ENCODE results near the gene GBE1. TPM values are rescaled to one million over a fixed set of nuclear protein-coding genes. Genes with fewer than 3 reads are reported as not detected.

Gene GBE1
- total RNA-seq, 4 donors from 2014 or later: 22.2 to 27.8 (median 25.3) TPM

- Histone ChIP-seq H3K27me3 (no peaks in the 10 kb centered on the region), H3K9me3 (peaks cover 0 to 9% (median 3%) of the 10 kb centered on the region in 4 donors), H3K27ac (replicated peaks in 1 of 4) (no peak overlapping the region), H3K4me1 (no peaks in the 10 kb centered on the region), H3K36me3 (peaks cover 0 to 24% (median 12%) of the 10 kb centered on the region in 4 donors), H3K4me3 (no peak overlapping the region)
- DNase-seq (ENCODE audit: extremely low spot score): no peak
- WGBS: 74% methylated on average over 5 of the region's 5 CpGs
- intact Hi-C loops (cut with DNase I): no loop called here
- TF ChIP-seq POLR2A (IDR thresholded peaks at IDR 0.05; ENCODE audit: low read depth) (no peak), EP300 (IDR thresholded peaks at IDR 0.05) (no peak), CTCF (IDR thresholded peaks at IDR 0.05) (no peak), POLR2AphosphoS5 (IDR thresholded peaks at IDR 0.05) (no peak)
These were observed 193.1 kb downstream of the GBE1 start for GRCh38 chr3:81568378-81568777.

- H3K27me3 ChIP-seq: no peaks in the 10 kb centered on the region
- TF ChIP-seq EP300 (IDR thresholded peaks at IDR 0.05) (no peak), POLR2AphosphoS5 (IDR thresholded peaks at IDR 0.05) (no peak), POLR2A (IDR thresholded peaks at IDR 0.05; ENCODE audit: low read depth) (no peak), CTCF (IDR thresholded peaks at IDR 0.05) (no peak)
- H3K4me1 ChIP-seq: no peaks in the 10 kb centered on the region
- peaks cover 0 to 24% (median 14%) of the 10 kb centered on the region in 4 donors for H3K36me3 ChIP-seq
- no peak for DNase-seq (ENCODE audit: extremely low spot score)
- no peak overlapping the region for H3K4me3 ChIP-seq
- intact Hi-C loops (cut with DNase I): no loop called here
- H3K9me3 ChIP-seq: peaks cover 0 to 9% (median 3%) of the 10 kb centered on the region in 4 donors
- no peak overlapping the region for H3K27ac ChIP-seq (replicated peaks in 1 of 4)
- 93% methylated on average over 2 of the region's 2 CpGs for WGBS
These were observed 196.4 kb downstream of the GBE1 start for GRCh38 chr3:81565041-81565440.

- intact Hi-C loops (cut with DNase I): no loop called here
- peaks cover 0 to 3% (median 0%) of the 10 kb centered on the region in 4 donors for H3K36me3 ChIP-seq
- TF ChIP-seq EP300 (IDR thresholded peaks at IDR 0.05) (no peak), CTCF (IDR thresholded peaks at IDR 0.05) (no peak), POLR2A (IDR thresholded peaks at IDR 0.05; ENCODE audit: low read depth) (no peak), POLR2AphosphoS5 (IDR thresholded peaks at IDR 0.05) (no peak)
- no peak overlapping the region for H3K4me3 ChIP-seq
- H3K27me3 ChIP-seq: no peaks in the 10 kb centered on the region
- no peaks in the 10 kb centered on the region for H3K9me3 ChIP-seq
- WGBS: 0% methylated on average over 1 of the region's 1 CpG
- peaks cover 0 to 6% (median 2%) of the 10 kb centered on the region in 4 donors for H3K4me1 ChIP-seq
- H3K27ac ChIP-seq (replicated peaks in 1 of 4): no peak overlapping the region
- no peak for DNase-seq (ENCODE audit: extremely low spot score)
These were observed 203.3 kb downstream of the GBE1 start for GRCh38 chr3:81558106-81558505.

DNA sequence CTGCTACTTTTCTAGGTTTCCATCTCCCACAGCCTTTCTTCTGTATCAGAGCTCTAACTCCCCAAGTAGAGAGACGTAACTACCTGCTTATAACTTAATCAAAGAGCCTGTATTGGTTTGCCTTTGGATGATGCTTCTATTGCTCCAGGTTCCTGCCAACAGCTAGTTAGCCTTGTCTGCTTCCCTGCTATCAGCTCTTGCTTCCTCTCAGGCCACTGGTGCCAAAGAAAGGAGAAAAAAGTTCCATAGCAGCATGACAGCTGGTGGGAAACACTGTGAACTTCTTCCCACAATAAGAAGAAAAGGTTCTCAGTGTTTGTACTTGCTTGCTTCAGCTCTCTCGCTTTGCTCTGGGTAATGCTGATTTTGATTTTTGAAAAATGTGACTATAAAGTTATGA is 206.6 kb downstream of the GBE1 start:
- H3K4me1 ChIP-seq: peaks cover 0 to 9% (median 2%) of the 10 kb centered on the region in 4 donors
- no peaks in the 10 kb centered on the region for H3K36me3 ChIP-seq
- intact Hi-C loops (cut with DNase I): no loop called here
- H3K27me3 ChIP-seq: no peaks in the 10 kb centered on the region
- no peak overlapping the region for H3K27ac ChIP-seq (replicated peaks in 1 of 4)
- no peaks in the 10 kb centered on the region for H3K9me3 ChIP-seq
- no peak for DNase-seq (ENCODE audit: extremely low spot score)
- WGBS: 86% methylated on average over 2 of the region's 2 CpGs
- no peak overlapping the region for H3K4me3 ChIP-seq
- TF ChIP-seq EP300 (IDR thresholded peaks at IDR 0.05): no peak
- no peak for TF ChIP-seq POLR2AphosphoS5 (IDR thresholded peaks at IDR 0.05)
- no peak for TF ChIP-seq CTCF (IDR thresholded peaks at IDR 0.05)
- TF ChIP-seq POLR2A (IDR thresholded peaks at IDR 0.05; ENCODE audit: low read depth): no peak

- H3K4me3 ChIP-seq: no peak overlapping the region
- no peaks in the 10 kb centered on the region for H3K9me3 ChIP-seq
- no peak for DNase-seq (ENCODE audit: extremely low spot score)
- intact Hi-C loops (cut with DNase I): no loop called here
- no peaks in the 10 kb centered on the region for H3K27me3 ChIP-seq
- H3K36me3 ChIP-seq: no peaks in the 10 kb centered on the region
- TF ChIP-seq EP300 (IDR thresholded peaks at IDR 0.05): no peak
- TF ChIP-seq CTCF (IDR thresholded peaks at IDR 0.05): no peak
- no peak for TF ChIP-seq POLR2AphosphoS5 (IDR thresholded peaks at IDR 0.05)
- TF ChIP-seq POLR2A (IDR thresholded peaks at IDR 0.05; ENCODE audit: low read depth): no peak
- H3K4me1 ChIP-seq: peaks cover 0 to 9% (median 2%) of the 10 kb centered on the region in 4 donors
- no peak overlapping the region for H3K27ac ChIP-seq (replicated peaks in 1 of 4)
- 69% methylated on average over 1 of the region's 1 CpG for WGBS
These were observed 207.1 kb downstream of the GBE1 start for GRCh38 chr3:81554388-81554787.
